ENCODE results near the gene NSUN5. TPM values are rescaled to one million over a fixed set of nuclear protein-coding genes. Genes with fewer than 3 reads are reported as not detected.
"Not testable (repeated sequence)": the region's sequence is repeated elsewhere in the genome, so short reads cannot be mapped to it uniquely, and the experiment has no call there.

The NSUN5 gene
- total and polyA plus RNA-seq, 9 donors: 17.1 to 22.7 (median 21.0) TPM

GRCh38 chr7:73302846-73303245 lies 5.8 kb downstream of the NSUN5 start:
- not testable (repeated sequence) for H3K4me3 ChIP-seq (ENCODE audit: low read length); H3K27ac ChIP-seq (ENCODE audit: low read length); H3K27me3 ChIP-seq (ENCODE audit: control insufficient read depth, insufficient read depth, low read length); DNase-seq; H3K4me1 ChIP-seq (ENCODE audit: control insufficient read depth, insufficient read depth, low read length); H3K9me3 ChIP-seq (replicated peaks; ENCODE audit: control insufficient read depth, low read depth, low read length)
- H3K36me3 ChIP-seq (ENCODE audit: control insufficient read depth, insufficient read depth, low read length): peaks cover 36% of the 10 kb centered on the region
- WGBS (ENCODE audit: insufficient coverage): no CpG with 5 or more reads among the region's 10 CpGs

- H3K36me3 ChIP-seq (ENCODE audit: control insufficient read depth, insufficient read depth, low read length): peaks cover 27% of the 10 kb centered on the region
- H3K27me3 ChIP-seq (ENCODE audit: control insufficient read depth, insufficient read depth, low read length); H3K4me3 ChIP-seq (ENCODE audit: low read length); H3K4me1 ChIP-seq (ENCODE audit: control insufficient read depth, insufficient read depth, low read length); H3K9me3 ChIP-seq (replicated peaks; ENCODE audit: control insufficient read depth, low read depth, low read length); H3K27ac ChIP-seq (ENCODE audit: low read length); DNase-seq: not testable (repeated sequence)
- WGBS (ENCODE audit: insufficient coverage): no CpG with 5 or more reads among the region's 14 CpGs
Observed at GRCh38 chr7:73301108-73301507, 7.5 kb downstream of the NSUN5 start.

GRCh38 chr7:73299812-73300211 lies 8.8 kb downstream of the NSUN5 start:
- DNase-seq; H3K4me1 ChIP-seq (ENCODE audit: control insufficient read depth, insufficient read depth, low read length); H3K9me3 ChIP-seq (replicated peaks; ENCODE audit: control insufficient read depth, low read depth, low read length); H3K4me3 ChIP-seq (ENCODE audit: low read length); H3K27me3 ChIP-seq (ENCODE audit: control insufficient read depth, insufficient read depth, low read length); H3K27ac ChIP-seq (ENCODE audit: low read length): not testable (repeated sequence)
- peaks cover 20% of the 10 kb centered on the region for H3K36me3 ChIP-seq (ENCODE audit: control insufficient read depth, insufficient read depth, low read length)
- 40% methylated on average over 2 of the region's 12 CpGs for WGBS (ENCODE audit: insufficient coverage)

GRCh38 chr7:73297706-73298105 lies 10.9 kb downstream of the NSUN5 start:
- not testable (repeated sequence) for H3K4me3 ChIP-seq (ENCODE audit: low read length); H3K27ac ChIP-seq (ENCODE audit: low read length); H3K27me3 ChIP-seq (ENCODE audit: control insufficient read depth, insufficient read depth, low read length); H3K9me3 ChIP-seq (replicated peaks; ENCODE audit: control insufficient read depth, low read depth, low read length); H3K36me3 ChIP-seq (ENCODE audit: control insufficient read depth, insufficient read depth, low read length); H3K4me1 ChIP-seq (ENCODE audit: control insufficient read depth, insufficient read depth, low read length); DNase-seq
- no CpG with 5 or more reads among the region's 27 CpGs for WGBS (ENCODE audit: insufficient coverage)

DNA sequence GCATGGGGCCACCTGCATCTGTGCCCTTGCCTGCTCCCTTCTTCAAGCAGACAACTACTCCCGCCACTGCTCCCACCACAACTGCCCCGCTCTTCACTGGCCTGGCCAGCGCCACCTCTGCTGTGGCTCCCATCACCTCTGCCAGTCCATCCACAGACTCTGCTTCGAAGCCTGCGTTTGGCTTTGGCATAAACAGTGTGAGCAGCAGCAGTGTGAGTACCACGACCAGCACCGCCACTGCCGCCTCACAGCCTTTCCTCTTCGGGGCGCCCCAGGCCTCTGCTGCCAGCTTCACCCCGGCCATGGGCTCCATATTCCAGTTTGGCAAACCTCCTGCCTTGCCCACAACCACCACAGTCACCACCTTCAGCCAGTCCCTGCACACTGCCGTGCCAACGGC lies 11.4 kb downstream of the NSUN5 start:
- not testable (repeated sequence) for H3K9me3 ChIP-seq (replicated peaks; ENCODE audit: control insufficient read depth, low read depth, low read length); H3K27ac ChIP-seq (ENCODE audit: low read length); H3K4me3 ChIP-seq (ENCODE audit: low read length); H3K27me3 ChIP-seq (ENCODE audit: control insufficient read depth, insufficient read depth, low read length); H3K4me1 ChIP-seq (ENCODE audit: control insufficient read depth, insufficient read depth, low read length); H3K36me3 ChIP-seq (ENCODE audit: control insufficient read depth, insufficient read depth, low read length); DNase-seq
- WGBS (ENCODE audit: insufficient coverage): no CpG with 5 or more reads among the region's 13 CpGs

- H3K4me3 ChIP-seq (ENCODE audit: low read length); DNase-seq; H3K4me1 ChIP-seq (ENCODE audit: control insufficient read depth, insufficient read depth, low read length); H3K9me3 ChIP-seq (replicated peaks; ENCODE audit: control insufficient read depth, low read depth, low read length); H3K36me3 ChIP-seq (ENCODE audit: control insufficient read depth, insufficient read depth, low read length); H3K27me3 ChIP-seq (ENCODE audit: control insufficient read depth, insufficient read depth, low read length); H3K27ac ChIP-seq (ENCODE audit: low read length): not testable (repeated sequence)
- no CpG with 5 or more reads among the region's 5 CpGs for WGBS (ENCODE audit: insufficient coverage)
Observed at GRCh38 chr7:73277210-73277609, 31.4 kb downstream of the NSUN5 start.

DNA sequence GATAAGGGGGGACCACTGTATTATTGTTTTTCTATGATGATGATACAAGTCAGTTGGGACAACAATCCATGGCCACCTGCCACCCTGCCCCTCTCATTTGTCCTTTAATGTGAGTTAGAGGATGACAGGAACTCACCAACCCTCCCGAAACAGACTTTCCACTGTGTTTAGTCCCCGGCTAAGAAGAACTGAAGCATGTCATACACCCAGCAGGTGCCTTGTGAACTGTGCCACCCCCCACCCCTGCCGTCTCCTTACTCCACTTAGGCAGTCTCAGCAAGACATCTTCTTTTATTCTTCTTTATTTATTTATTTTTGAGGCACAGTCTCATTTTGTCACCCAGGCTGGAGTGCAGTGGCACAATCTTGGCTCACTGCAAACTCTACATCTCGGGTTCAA lies 40.8 kb downstream of the NSUN5 start:
- not testable (repeated sequence) for H3K27ac ChIP-seq (ENCODE audit: low read length)
- no CpG with 5 or more reads among the region's 4 CpGs for WGBS (ENCODE audit: insufficient coverage)

DNA sequence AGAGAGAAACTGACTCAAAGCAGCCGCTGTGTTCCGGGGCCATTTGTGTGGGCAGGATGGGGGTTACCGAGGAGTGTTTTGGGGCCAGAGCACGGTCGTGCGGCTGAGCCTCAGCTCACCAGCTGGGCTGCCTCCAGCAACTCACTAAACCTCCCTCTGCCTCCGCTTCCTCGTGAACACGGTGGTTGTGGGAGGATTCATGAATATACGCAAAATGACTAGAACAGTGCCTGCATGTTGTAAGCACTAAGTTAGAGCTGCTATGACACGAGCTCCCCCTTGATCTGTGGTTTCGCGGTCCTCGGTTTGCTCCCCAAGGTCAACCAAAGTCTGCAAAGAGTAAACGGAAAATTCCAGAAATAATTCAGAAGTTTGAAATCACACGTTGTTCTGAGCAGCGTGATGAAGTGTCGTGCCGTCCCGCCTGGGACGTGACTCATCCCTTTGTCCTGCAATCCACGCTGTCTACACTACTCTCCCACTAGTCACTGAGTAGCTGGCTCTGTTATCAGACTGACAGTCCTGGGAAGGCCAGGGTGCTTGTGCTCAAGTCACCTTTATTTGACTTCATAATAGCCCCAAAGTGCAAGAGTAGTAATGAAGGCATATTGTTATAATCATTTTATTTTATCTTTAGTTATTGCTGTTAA lies 41.8 kb downstream of the NSUN5 start:
- not testable (repeated sequence) for H3K4me3 ChIP-seq (ENCODE audit: low read length); H3K4me1 ChIP-seq (ENCODE audit: control insufficient read depth, insufficient read depth, low read length); H3K27ac ChIP-seq (ENCODE audit: low read length); H3K9me3 ChIP-seq (replicated peaks; ENCODE audit: control insufficient read depth, low read depth, low read length); DNase-seq; H3K36me3 ChIP-seq (ENCODE audit: control insufficient read depth, insufficient read depth, low read length); H3K27me3 ChIP-seq (ENCODE audit: control insufficient read depth, insufficient read depth, low read length)
- WGBS (ENCODE audit: insufficient coverage): no CpG with 5 or more reads among the region's 22 CpGs

More for the DNA sequence above, 40.8 kb downstream of the NSUN5 start:
- not testable (repeated sequence) for DNase-seq; H3K9me3 ChIP-seq (replicated peaks; ENCODE audit: control insufficient read depth, low read depth, low read length); H3K4me3 ChIP-seq (ENCODE audit: low read length); H3K27me3 ChIP-seq (ENCODE audit: control insufficient read depth, insufficient read depth, low read length); H3K36me3 ChIP-seq (ENCODE audit: control insufficient read depth, insufficient read depth, low read length); H3K4me1 ChIP-seq (ENCODE audit: control insufficient read depth, insufficient read depth, low read length)

- not testable (repeated sequence) for H3K9me3 ChIP-seq (replicated peaks; ENCODE audit: control insufficient read depth, low read depth, low read length); DNase-seq; H3K27ac ChIP-seq (ENCODE audit: low read length); H3K27me3 ChIP-seq (ENCODE audit: control insufficient read depth, insufficient read depth, low read length); H3K4me1 ChIP-seq (ENCODE audit: control insufficient read depth, insufficient read depth, low read length); H3K4me3 ChIP-seq (ENCODE audit: low read length); H3K36me3 ChIP-seq (ENCODE audit: control insufficient read depth, insufficient read depth, low read length)
- no CpG with 5 or more reads among the region's 2 CpGs for WGBS (ENCODE audit: insufficient coverage)
Observed at GRCh38 chr7:73262416-73262815, 46.2 kb downstream of the NSUN5 start.
